Fibroblast of lung (primary cell): ENCODE results near the gene SNHG17.

Experiments used
- CTCF ChIP-seq, 2 donors: IDR thresholded peaks in 1 of 2; conservative IDR thresholded peaks in 1 of 2; 1 replicate in 1 of 2; 2 replicates in 1 of 2; pipeline ENCODE4 v1.5.1; 2011 to 2012; ENCODE audit warnings: low read length in 2 of 2, control low read depth in 1 of 2, inconsistent platforms in 1 of 2, low read depth in 1 of 2, mild to moderate bottlenecking in 1 of 2
- EZH2 ChIP-seq: IDR thresholded peaks from 2 replicates; pipeline ENCODE4 v1.5.1; 2012; ENCODE audit warnings: low read length, control low read depth, mild to moderate bottlenecking; ENCODE audit errors: missing control alignments

- TF ChIP-seq CTCF (conservative IDR thresholded peaks at IDR 0.05 in 1 of 2, IDR thresholded peaks at IDR 0.05 in 1 of 2; ENCODE audit: low read depth in 1 of 2, low read length in 2 of 2) (no peak), EZH2 (no peak)
These were observed 13.2 kb downstream of the SNHG17 start for GRCh38 chr20:38421915-38422314.
